RCC 7860 (cell line): ENCODE results near the gene ZSCAN5C.
"Not testable (repeated sequence)": the region's sequence is repeated elsewhere in the genome, so short reads cannot be mapped to it uniquely, and the experiment has no call there.

Experiments used
- DNase-seq: peaks from one replicate; pipeline ENCODE4 v3.0.0-alpha.2; 2015; ENCODE audit warnings: low spot score
- FAIRE-seq: peaks from 2 replicates; lab custom pipeline; 2012; peaks lifted over from hg19 to GRCh38; lab: Jason Lieb, UNC

ZSCAN5C gene

DNA sequence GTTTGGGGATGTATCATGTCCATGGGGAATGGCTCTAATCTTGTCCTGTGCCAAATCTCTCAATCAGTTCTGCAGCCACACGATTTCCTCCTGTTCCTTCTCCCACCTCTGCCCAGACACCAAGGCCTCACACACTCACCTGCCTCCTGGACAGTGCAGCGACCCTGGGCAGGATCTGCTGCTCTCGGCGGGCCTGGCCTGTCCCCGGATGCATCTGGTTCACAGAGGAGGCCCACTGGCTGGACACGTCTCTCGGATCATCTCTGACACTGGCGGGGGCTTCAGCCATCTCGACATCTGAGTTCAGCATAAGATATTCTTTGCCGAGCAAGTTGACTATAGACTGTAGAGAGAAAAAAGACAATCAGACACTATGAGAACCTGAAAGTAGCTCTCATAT is 10.4 kb upstream of the ZSCAN5C start:
- DNase-seq (no peak), FAIRE-seq (no peak)

DNA sequence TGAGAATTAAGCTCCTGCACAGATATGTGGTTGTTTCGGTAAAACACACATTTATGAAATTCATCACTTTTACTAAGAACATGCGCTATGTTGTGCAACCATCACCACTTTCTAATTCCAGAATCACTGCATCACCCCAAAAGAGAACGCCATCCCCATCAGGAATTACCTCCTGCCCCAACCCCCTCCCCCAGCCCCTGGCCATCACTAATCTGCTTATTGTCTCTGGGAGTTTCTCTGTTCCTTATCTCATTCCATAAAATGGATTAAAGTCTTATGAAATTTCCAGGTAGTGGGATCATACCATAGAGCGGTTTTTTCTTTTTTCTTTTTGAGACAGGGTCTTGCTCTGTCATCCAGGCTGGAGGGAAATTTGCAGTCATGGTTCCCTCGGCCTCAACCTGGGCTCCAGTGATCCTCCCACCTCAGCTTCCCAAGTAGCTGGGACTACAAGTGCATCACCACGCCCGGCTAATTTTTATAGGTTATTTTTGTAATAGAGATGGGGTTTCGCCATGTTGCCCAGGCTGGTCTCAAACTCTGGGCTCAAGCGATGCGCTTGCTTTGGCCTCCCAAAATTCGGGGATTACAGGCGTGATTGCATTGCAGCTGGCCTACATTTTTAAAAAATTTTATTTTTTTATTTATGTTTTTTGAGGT is 8.0 kb upstream of the ZSCAN5C start:
- no peak for FAIRE-seq
- DNase-seq: no peak

DNA sequence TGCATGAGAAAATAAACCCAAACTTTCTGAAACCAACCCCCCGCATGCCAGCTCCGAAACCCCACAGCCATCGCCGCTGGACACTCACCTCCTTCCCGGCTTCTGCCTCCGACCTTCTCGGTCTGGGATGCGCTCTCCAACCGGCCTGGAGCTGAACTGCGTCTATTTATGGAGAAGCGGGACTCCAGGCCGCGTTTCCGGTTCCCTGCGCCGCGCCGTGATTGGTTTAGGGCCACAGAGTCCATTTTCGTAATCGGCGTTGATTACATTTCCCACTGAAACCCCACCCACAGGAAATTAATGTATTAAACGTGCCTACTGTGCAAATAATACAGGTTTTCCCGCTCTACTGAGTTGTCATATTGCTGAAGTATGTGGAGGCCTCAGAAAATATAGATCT is 4.4 kb upstream of the ZSCAN5C start, which contains the start of gene ZSCAN5B:
Gene ZSCAN5B (minus strand): TSS at position 138 of the 400 bp plus-strand sequence. CDS start 4,731 bp downstream, outside the sequence.
- DNase-seq, FAIRE-seq: not testable (repeated sequence)

- FAIRE-seq (no peak), DNase-seq (no peak)
Observed at GRCh38 chr19:56199687-56200086, 2.4 kb upstream of the ZSCAN5C start.

GRCh38 chr19:56207581-56207980 is 5.5 kb downstream of the ZSCAN5C start:
- DNase-seq, FAIRE-seq: not testable (repeated sequence)

- DNase-seq (no peak), FAIRE-seq (no peak)
Observed at GRCh38 chr19:56209091-56209490, 7.0 kb downstream of the ZSCAN5C start.

DNA sequence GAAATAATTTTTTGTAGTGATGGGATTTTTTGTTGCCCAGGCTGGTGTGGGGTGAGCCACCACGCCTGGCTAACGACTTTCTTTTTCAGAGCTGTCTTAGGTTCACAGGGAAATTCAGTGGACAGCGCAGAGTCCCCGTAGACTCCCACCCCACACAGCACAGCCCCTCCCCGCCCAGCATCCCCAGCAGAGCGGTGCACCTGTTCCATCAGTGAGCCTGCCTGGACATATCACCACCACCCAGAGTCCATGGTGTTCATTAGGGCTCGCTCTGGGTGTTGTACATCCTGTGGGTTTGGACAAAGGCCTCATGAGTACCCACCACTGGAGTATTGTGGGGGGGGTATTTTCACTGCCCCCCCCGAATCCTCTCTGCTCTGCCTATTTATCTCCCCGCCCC is 8.0 kb downstream of the ZSCAN5C start:
- FAIRE-seq: not testable (repeated sequence)

GRCh38 chr19:56211718-56212117 is 9.6 kb downstream of the ZSCAN5C start:
- no peak for DNase-seq
- FAIRE-seq: no peak

More for the DNA sequence above, 8.0 kb downstream of the ZSCAN5C start:
- not testable (repeated sequence) for DNase-seq

- FAIRE-seq: no peak
- no peak for DNase-seq
Observed at GRCh38 chr19:56217039-56217949, 15.2 kb downstream of the ZSCAN5C start.

GRCh38 chr19:56218961-56219360 is 16.9 kb downstream of the ZSCAN5C start:
- DNase-seq: no peak
- no peak for FAIRE-seq

DNA sequence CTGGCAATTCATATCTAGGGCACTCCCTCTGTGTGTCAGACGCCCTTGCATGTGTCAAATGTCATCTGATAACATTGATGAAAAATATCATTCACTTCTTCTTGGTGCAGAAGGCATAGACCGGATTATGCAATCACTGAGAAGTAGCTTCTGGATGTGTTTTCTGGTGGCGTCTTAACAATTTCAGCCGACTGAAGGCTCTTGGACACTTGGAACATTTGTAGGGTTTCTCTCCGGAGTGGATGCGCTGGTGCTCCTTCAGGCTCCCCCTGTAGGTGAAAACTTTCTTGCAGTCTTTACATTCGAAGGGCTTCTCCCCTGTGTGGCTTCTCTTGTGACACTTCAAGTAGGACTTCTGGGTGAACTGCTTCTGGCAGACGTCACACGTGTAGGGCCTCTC is 19.4 kb downstream of the ZSCAN5C start:
- DNase-seq, FAIRE-seq: not testable (repeated sequence)

GRCh38 chr19:56221851-56222250 is 19.8 kb downstream of the ZSCAN5C start:
- DNase-seq (no peak), FAIRE-seq (no peak)

- DNase-seq (no peak), FAIRE-seq (no peak)
Observed at GRCh38 chr19:56222901-56223300, 20.8 kb downstream of the ZSCAN5C start.

DNA sequence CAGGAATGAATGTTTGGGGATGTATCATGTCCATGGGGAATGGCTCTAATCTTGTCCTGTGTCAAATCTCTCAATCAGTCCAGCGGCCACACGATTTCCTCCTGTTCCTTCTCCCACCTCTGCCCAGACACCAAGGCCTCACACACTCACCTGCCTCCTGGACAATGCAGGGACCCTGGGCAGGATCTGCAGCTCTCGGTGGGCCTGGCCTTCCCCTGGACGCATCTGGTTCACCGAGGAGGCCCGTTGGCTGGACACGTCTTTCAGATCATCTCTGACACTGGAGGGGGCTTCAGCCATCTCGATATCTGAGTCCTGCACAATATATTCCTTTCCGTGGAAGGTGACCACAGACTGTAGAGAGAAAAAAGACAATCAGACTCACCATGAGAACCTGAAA is 21.4 kb downstream of the ZSCAN5C start:
- no peak for FAIRE-seq
- DNase-seq: no peak

DNA sequence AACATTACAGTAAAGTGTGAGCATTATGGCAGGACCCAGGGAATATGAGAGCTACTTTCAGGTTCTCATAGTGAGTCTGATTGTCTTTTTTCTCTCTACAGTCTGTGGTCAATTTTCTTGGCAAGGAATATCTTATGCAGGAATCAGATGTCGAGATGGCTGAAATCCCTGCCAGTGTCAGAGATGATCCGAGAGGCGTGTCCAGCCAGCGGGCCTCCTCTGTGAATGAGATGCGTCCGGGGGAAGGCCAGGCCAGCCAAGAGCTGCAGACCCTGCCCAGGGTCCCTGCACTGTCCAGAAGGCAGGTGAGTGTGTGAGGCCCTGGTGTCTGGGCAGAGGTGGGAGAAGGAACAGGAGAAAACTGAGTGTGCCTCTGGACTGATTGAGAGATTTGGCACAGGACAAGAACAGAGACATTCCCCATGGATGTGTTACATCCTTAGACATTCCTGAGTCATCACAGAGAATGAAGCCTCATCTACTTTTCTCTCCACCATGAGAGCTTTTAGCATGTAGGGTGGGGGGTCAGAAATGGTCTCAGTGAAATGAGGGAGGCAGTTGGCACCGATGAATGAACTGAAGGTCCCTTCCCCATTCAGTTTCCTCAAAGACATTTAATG is 43.2 kb downstream of the ZSCAN5C start:
- DNase-seq (no peak), FAIRE-seq (no peak)

DNA sequence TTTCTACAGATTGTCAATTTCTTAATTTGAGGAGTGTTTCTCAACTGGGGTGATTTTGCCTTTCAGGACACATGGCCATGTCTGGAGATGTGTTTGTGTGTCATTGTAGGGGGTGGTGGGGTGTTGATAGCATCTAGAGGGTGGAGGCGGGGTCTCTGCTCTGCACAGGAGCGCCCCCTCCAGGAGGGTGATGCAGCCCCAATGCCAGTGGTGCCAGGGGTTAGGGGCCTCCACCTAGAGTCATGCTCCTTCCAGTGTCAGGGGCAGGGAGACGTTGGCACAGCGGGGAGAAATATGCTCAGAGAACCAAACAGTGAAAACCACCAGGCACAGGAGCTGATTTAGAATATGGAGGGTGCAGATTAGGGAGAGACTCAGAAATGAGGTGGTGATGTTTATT is 43.7 kb downstream of the ZSCAN5C start:
- FAIRE-seq: not testable (repeated sequence)

GRCh38 chr19:56248736-56249338 is 46.8 kb downstream of the ZSCAN5C start:
- not testable (repeated sequence) for FAIRE-seq

More for the DNA sequence above, 43.7 kb downstream of the ZSCAN5C start:
- not testable (repeated sequence) for DNase-seq

GRCh38 chr19:56252699-56253422 is 50.8 kb downstream of the ZSCAN5C start:
- FAIRE-seq: no peak
- DNase-seq: peak; percentile 13

More at GRCh38 chr19:56248736-56249338, 46.8 kb downstream of the ZSCAN5C start:
- not testable (repeated sequence) for DNase-seq

DNA sequence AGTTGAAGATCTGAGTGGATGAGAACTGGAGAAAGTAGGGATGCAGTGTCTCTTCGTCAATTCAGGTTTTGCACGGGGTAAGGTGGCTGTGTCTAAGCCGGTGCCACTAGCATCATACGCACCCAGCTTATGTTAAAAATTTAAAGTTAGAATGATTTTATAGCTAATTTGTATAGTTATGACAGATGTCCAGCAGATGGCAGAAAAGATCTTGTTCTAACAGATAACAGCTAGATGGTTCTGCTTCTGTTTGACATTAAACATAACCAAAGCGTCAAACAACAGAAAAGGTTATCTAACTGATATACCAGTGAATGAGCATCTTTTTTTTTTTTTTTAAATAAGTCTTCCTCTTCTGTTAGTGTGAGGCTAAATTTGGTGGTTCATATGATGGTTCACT is 51.7 kb downstream of the ZSCAN5C start:
- peak; percentile 16 for DNase-seq

GRCh38 chr19:56258272-56258671 is 56.2 kb downstream of the ZSCAN5C start:
- DNase-seq: no peak
- no peak for FAIRE-seq

More for the DNA sequence above, 51.7 kb downstream of the ZSCAN5C start:
- no peak for FAIRE-seq
